ENCODE results near the gene GPR68. TPM values are rescaled to one million over a fixed set of nuclear protein-coding genes. Genes with fewer than 3 reads are reported as not detected.

Gene GPR68
- total RNA-seq, 4 donors from 2014 or later, result 0.13 to 0.73 (median 0.42) TPM; not detected in 1

- H3K36me3 ChIP-seq, result no peaks in the 10 kb centered on the region
- intact Hi-C loops (cut with DNase I), result no loop called here
- TF ChIP-seq CTCF (IDR thresholded peaks at IDR 0.05) (no peak), POLR2A (IDR thresholded peaks at IDR 0.05) (no peak)
- H3K4me1 ChIP-seq, result peaks cover 0 to 7% of the 10 kb centered on the region in 2 donors
- no peak overlapping the region for H3K27ac ChIP-seq
- no peaks in the 10 kb centered on the region for H3K27me3 ChIP-seq
- no peak for DNase-seq
- H3K4me3 ChIP-seq (replicated peaks in 1 of 3), result no peak overlapping the region
- no peaks in the 10 kb centered on the region for H3K9me3 ChIP-seq
- 77 to 85% methylated on average over 7 of the region's 7 CpGs for whole genome bisulfite sequencing, 2 donors
These were observed 2.6 kb downstream of the GPR68 start for GRCh38 chr14:91241863-91242262.

GRCh38 chr14:91238661-91239060, 5.8 kb downstream of the GPR68 start:
- H3K27me3 ChIP-seq, result no peaks in the 10 kb centered on the region
- no peaks in the 10 kb centered on the region for H3K36me3 ChIP-seq
- H3K4me3 ChIP-seq (replicated peaks in 1 of 3), result no peak overlapping the region
- no peak for TF ChIP-seq CTCF (IDR thresholded peaks at IDR 0.05)
- no peak for TF ChIP-seq POLR2A (IDR thresholded peaks at IDR 0.05)
- DNase-seq, result no peak
- 67 to 68% methylated on average over 8 of the region's 8 CpGs for WGBS, 2 donors
- intact Hi-C loops (cut with DNase I), result no loop called here
- no peaks in the 10 kb centered on the region for H3K4me1 ChIP-seq
- no peak overlapping the region for H3K27ac ChIP-seq
- H3K9me3 ChIP-seq, result no peaks in the 10 kb centered on the region

- WGBS, 2 donors, result 83 to 86% methylated on average over 4 of the region's 4 CpGs
- no peak for TF ChIP-seq POLR2A (IDR thresholded peaks at IDR 0.05)
- no peak for TF ChIP-seq CTCF (IDR thresholded peaks at IDR 0.05)
- no peak for DNase-seq
- Histone ChIP-seq H3K36me3 (no peaks in the 10 kb centered on the region), H3K4me1 (no peaks in the 10 kb centered on the region), H3K9me3 (no peaks in the 10 kb centered on the region), H3K27me3 (no peaks in the 10 kb centered on the region), H3K27ac (no peak overlapping the region), H3K4me3 (replicated peaks in 1 of 3) (no peak overlapping the region)
- intact Hi-C loops (cut with DNase I), result no loop called here
These were observed 6.4 kb downstream of the GPR68 start for GRCh38 chr14:91238085-91238484.

- intact Hi-C loops (cut with DNase I), result no loop called here
- H3K4me3 ChIP-seq (replicated peaks in 1 of 3), result no peak overlapping the region
- peaks cover 0 to 7% of the 10 kb centered on the region in 2 donors for H3K4me1 ChIP-seq
- DNase-seq, result no peak
- no peak for TF ChIP-seq POLR2A (IDR thresholded peaks at IDR 0.05)
- TF ChIP-seq CTCF (IDR thresholded peaks at IDR 0.05), result no peak
- H3K9me3 ChIP-seq, result no peaks in the 10 kb centered on the region
- 92 to 93% methylated on average over 7 of the region's 7 CpGs for WGBS, 2 donors
- no peak overlapping the region for H3K27ac ChIP-seq
- H3K36me3 ChIP-seq, result no peaks in the 10 kb centered on the region
- no peaks in the 10 kb centered on the region for H3K27me3 ChIP-seq
These were observed 7.3 kb downstream of the GPR68 start for GRCh38 chr14:91237219-91237618.

GRCh38 chr14:91235841-91236240, 8.7 kb downstream of the GPR68 start:
- WGBS, 2 donors, result 92 to 98% methylated on average over 7 of the region's 7 CpGs
- TF ChIP-seq CTCF (IDR thresholded peaks at IDR 0.05), result no peak
- TF ChIP-seq POLR2A (IDR thresholded peaks at IDR 0.05), result no peak
- H3K27ac ChIP-seq, result no peak overlapping the region
- no peak for DNase-seq
- no peaks in the 10 kb centered on the region for H3K36me3 ChIP-seq
- H3K27me3 ChIP-seq, result no peaks in the 10 kb centered on the region
- no peaks in the 10 kb centered on the region for H3K9me3 ChIP-seq
- no peak overlapping the region for H3K4me3 ChIP-seq (replicated peaks in 1 of 3)
- H3K4me1 ChIP-seq, result peaks cover 0 to 13% of the 10 kb centered on the region in 2 donors
- intact Hi-C loops (cut with DNase I), result no loop called here
